Measurements from ENCODE around the gene BNC2. TPM values are rescaled to one million over a fixed set of nuclear protein-coding genes. Genes with fewer than 3 reads are reported as not detected.

The BNC2 gene
- total RNA-seq, 1 experiment from 2014 or later, result 5.7 TPM

- TF ChIP-seq SIN3A (IDR thresholded peaks at IDR 0.05; ENCODE audit: borderline replicate concordance, insufficient read depth, low read depth, low read length) (no peak), CTCF (IDR thresholded peaks at IDR 0.05) (no peak), POLR2AphosphoS5 (IDR thresholded peaks at IDR 0.05; ENCODE audit: low read depth, low read length) (no peak), REST (IDR thresholded peaks at IDR 0.05; ENCODE audit: insufficient read depth in 1 of 2, low read depth in 2 of 2, low read length in 1 of 2) (no peak), TCF7L2 (IDR thresholded peaks at IDR 0.05; ENCODE audit: low read depth, low read length) (no peak)
- Histone ChIP-seq H3K4me3 (ENCODE audit: low read depth in 2 of 2, low read length in 2 of 2) (no peak overlapping the region), H3K27ac (ENCODE audit: low read length) (no peak overlapping the region), H3K9me3 (ENCODE audit: control insufficient read depth, insufficient read depth, low read depth, low read length) (no peaks in the 10 kb centered on the region), H3K36me3 (ENCODE audit: control insufficient read depth, insufficient read depth, low read length) (no peaks in the 10 kb centered on the region), H3K4me1 (ENCODE audit: control insufficient read depth, insufficient read depth, low read length) (no peaks in the 10 kb centered on the region), H3K27me3 (ENCODE audit: control insufficient read depth, insufficient read depth, low read length) (no peaks in the 10 kb centered on the region)
- no TSS peak for BruUV-seq (replicated peaks)
- intact Hi-C loops (cut with micrococcal nuclease; ENCODE audit: unreplicated experiment) (no loop called here), in situ Hi-C loops (cut with HindIII; ENCODE audit: low pct_unique_long_range_greater_than_20kb, low sequenced_read_pairs) (no loop called here)
- ATAC-seq (no peak), DNase-seq (ENCODE audit: low read depth, low spot score) (no peak)
- CTCF ChIA-PET, result no interaction called here
- POLR2A ChIA-PET, result no interaction called here
Observed at GRCh38 chr9:16679327-16679821, 191.1 kb downstream of the BNC2 start.

- POLR2A ChIA-PET, result no interaction called here
- in situ Hi-C loops (cut with HindIII; ENCODE audit: low pct_unique_long_range_greater_than_20kb, low sequenced_read_pairs), result no loop called here
Observed at GRCh38 chr9:16676519-16676918, 194.0 kb downstream of the BNC2 start.

More at GRCh38 chr9:16676519-16676918, 194.0 kb downstream of the BNC2 start:
- no peaks in the 10 kb centered on the region for H3K27me3 ChIP-seq (ENCODE audit: control insufficient read depth, insufficient read depth, low read length)
- TF ChIP-seq POLR2AphosphoS5 (IDR thresholded peaks at IDR 0.05; ENCODE audit: low read depth, low read length) (no peak), REST (IDR thresholded peaks at IDR 0.05; ENCODE audit: insufficient read depth in 1 of 2, low read depth in 2 of 2, low read length in 1 of 2) (no peak), CTCF (IDR thresholded peaks at IDR 0.05) (no peak), TCF7L2 (IDR thresholded peaks at IDR 0.05; ENCODE audit: low read depth, low read length) (no peak), SIN3A (IDR thresholded peaks at IDR 0.05; ENCODE audit: borderline replicate concordance, insufficient read depth, low read depth, low read length) (no peak)
- H3K36me3 ChIP-seq (ENCODE audit: control insufficient read depth, insufficient read depth, low read length), result no peaks in the 10 kb centered on the region
- intact Hi-C loops (cut with micrococcal nuclease; ENCODE audit: unreplicated experiment), result no loop called here
- DNase-seq (ENCODE audit: low read depth, low spot score) (no peak), ATAC-seq (no peak)
- H3K27ac ChIP-seq (ENCODE audit: low read length), result no peak overlapping the region
- H3K4me3 ChIP-seq (ENCODE audit: low read depth in 2 of 2, low read length in 2 of 2), result no peak overlapping the region
- CTCF ChIA-PET, result no interaction called here
- no peaks in the 10 kb centered on the region for H3K9me3 ChIP-seq (ENCODE audit: control insufficient read depth, insufficient read depth, low read depth, low read length)
- no TSS peak for BruUV-seq (replicated peaks)
- no peaks in the 10 kb centered on the region for H3K4me1 ChIP-seq (ENCODE audit: control insufficient read depth, insufficient read depth, low read length)

All from Panc1 (cell line).